BJ (cell line): Measurements from ENCODE around the gene LOXL4. TPM values are rescaled to one million over a fixed set of nuclear protein-coding genes. Genes with fewer than 3 reads are reported as not detected.
"Not testable (repeated sequence)": the region's sequence is repeated elsewhere in the genome, so short reads cannot be mapped to it uniquely, and the experiment has no call there.

Source experiments
- CTCF ChIA-PET: fragments of 350-600 bp; formaldehyde crosslinking; extraction: SDS; loops from one replicate; lab custom pipeline; 2021; ENCODE audit warnings: antibody characterized with exemption, inconsistent platforms; lab: Yijun Ruan, JAX
- POLR2A ChIA-PET: fragments of 300-600 bp; sonication (Branson Sonifier 250); formaldehyde crosslinking; extraction: SDS; loops from one replicate; lab custom pipeline; 2021; ENCODE audit warnings: antibody characterized with exemption; lab: Charles Lee
- DNase-seq: peaks from one replicate; pipeline ENCODE4 v3.0.0-alpha.2; 2011; ENCODE audit warnings: low read depth
- H3K27me3 ChIP-seq: 2 replicates; pipeline ENCODE4 v1.6.0; 2011; ENCODE audit warnings: low read length; ENCODE audit not compliant: control insufficient read depth, insufficient read depth
- H3K36me3 ChIP-seq: 2 replicates; pipeline ENCODE4 v1.5.1; 2011; ENCODE audit warnings: low read length; ENCODE audit not compliant: control insufficient read depth, insufficient read depth
- H3K4me3 ChIP-seq: 2 replicates; pipeline ENCODE4 v1.5.1; 2011; ENCODE audit warnings: low read depth, mild to moderate bottlenecking, control low read depth, low read length
- CTCF ChIP-seq: IDR thresholded peaks from 2 replicates; pipeline ENCODE4 v1.5.1; 2011; ENCODE audit warnings: low read depth, mild to moderate bottlenecking, control low read depth, inconsistent platforms, low read length, moderate library complexity; ENCODE audit not compliant: insufficient read depth
- polyA plus RNA-seq: library from polyadenylated mRNA; depleted of rRNA; stranded (reverse); fragments of >200 nt; gene quantifications from 2 replicates; pipeline ENCODE4 v1.2.3, GENCODE V29; 2011

The LOXL4 gene
- polyA plus RNA-seq, 1 experiment, result 75.5 TPM

- ChIA-PET POLR2A (no interaction called here), CTCF (no interaction called here)
- no peak for DNase-seq
- no peaks in the 10 kb centered on the region for H3K27me3 ChIP-seq
- H3K36me3 ChIP-seq, result peaks cover 5% of the 10 kb centered on the region; the same call in 1 of the 2 replicates
- H3K4me3 ChIP-seq, result no peak overlapping the region
- TF ChIP-seq CTCF, result no peak
Measured at GRCh38 chr10:98240524-98240923, 27.5 kb downstream of the LOXL4 start.

GRCh38 chr10:98238391-98238790 lies 29.6 kb downstream of the LOXL4 start:
- no peak overlapping the region for H3K4me3 ChIP-seq
- H3K27me3 ChIP-seq, result no peaks in the 10 kb centered on the region
- ChIA-PET CTCF (interaction anchor here (1.4 to 2.2 kb wide), 4 partner anchors 24 to 156 kb away, joined by 5 to 10 read pairs (median 7); no protein-coding TSS in a partner anchor), POLR2A (interaction anchor here (0.7 kb wide), 1 partner anchor 17 kb away, joined by 4 read pairs; no protein-coding TSS in a partner anchor)
- TF ChIP-seq CTCF, result no peak
- no peak for DNase-seq
- peaks cover 3% of the 10 kb centered on the region; the same call in 1 of the 2 replicates for H3K36me3 ChIP-seq

DNA sequence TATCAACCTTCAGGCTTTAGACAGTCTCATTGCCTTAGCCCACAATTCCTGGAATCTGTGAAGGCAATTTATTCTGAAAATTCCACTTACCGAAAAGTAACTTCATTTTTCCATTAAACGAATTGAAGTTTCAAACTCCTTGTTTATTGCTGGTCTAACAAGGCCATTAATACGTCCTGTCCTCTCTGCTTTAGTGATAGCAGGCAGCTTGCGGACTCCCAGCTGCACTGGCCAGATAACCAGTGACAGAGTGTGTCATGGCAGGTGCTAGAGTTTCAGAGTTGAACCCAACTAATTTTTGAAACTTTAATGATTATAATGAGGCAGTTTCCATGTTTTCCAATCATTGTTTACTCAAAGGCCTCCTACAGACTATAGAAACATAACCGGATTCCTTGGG lies 31.1 kb downstream of the LOXL4 start:
- Histone ChIP-seq H3K4me3 (no peak overlapping the region), H3K36me3 (peaks cover 3% of the 10 kb centered on the region; the same call in 1 of the 2 replicates), H3K27me3 (no peaks in the 10 kb centered on the region)
- DNase-seq, result no peak
- no peak for TF ChIP-seq CTCF
- ChIA-PET POLR2A (no interaction called here), CTCF (interaction anchor here (0.6 to 2.1 kb wide), 4 partner anchors 22 to 72 kb away, joined by 3 to 11 read pairs (median 4); no protein-coding TSS in a partner anchor)

GRCh38 chr10:98235846-98236245 lies 32.1 kb downstream of the LOXL4 start:
- ChIA-PET POLR2A (no interaction called here), CTCF (interaction anchor here (0.8 to 2.1 kb wide), 2 partner anchors 73 to 74 kb away, joined by 4 to 11 read pairs; no protein-coding TSS in a partner anchor)
- TF ChIP-seq CTCF, result no peak
- no peak overlapping the region for H3K4me3 ChIP-seq
- H3K27me3 ChIP-seq, result no peaks in the 10 kb centered on the region
- DNase-seq, result no peak
- H3K36me3 ChIP-seq, result peaks cover 3% of the 10 kb centered on the region; the same call in 1 of the 2 replicates

DNA sequence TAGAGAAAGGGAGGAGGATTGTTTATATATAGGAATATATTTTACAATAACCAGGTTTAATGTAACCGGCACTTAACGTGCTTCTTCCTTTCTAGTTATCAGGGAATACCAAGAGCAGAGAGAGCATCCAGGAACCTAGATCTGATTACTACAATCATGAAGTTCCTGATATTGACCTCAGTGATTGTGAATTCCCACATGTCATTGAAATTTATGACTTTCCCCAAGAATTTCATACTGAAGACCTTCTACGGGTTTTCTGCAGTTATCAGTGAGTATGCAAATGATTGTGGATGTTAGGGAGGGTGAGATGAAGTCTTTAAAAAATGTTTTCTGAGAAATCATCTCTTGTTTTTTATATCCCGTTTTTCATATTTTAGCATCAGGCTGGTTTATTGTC lies 36.6 kb downstream of the LOXL4 start:
- Histone ChIP-seq H3K27me3 (no peaks in the 10 kb centered on the region), H3K36me3 (0 out of 2 replicates have a peak, but pooled peaks cover 3% of the 10 kb centered on the region), H3K4me3 (no peak overlapping the region)
- no peak for TF ChIP-seq CTCF
- ChIA-PET CTCF (interaction anchor here (0.8 to 1.8 kb wide), 3 partner anchors 12 to 165 kb away, joined by 3 to 4 read pairs (median 3); no protein-coding TSS in a partner anchor), POLR2A (no interaction called here)
- no peak for DNase-seq

DNA sequence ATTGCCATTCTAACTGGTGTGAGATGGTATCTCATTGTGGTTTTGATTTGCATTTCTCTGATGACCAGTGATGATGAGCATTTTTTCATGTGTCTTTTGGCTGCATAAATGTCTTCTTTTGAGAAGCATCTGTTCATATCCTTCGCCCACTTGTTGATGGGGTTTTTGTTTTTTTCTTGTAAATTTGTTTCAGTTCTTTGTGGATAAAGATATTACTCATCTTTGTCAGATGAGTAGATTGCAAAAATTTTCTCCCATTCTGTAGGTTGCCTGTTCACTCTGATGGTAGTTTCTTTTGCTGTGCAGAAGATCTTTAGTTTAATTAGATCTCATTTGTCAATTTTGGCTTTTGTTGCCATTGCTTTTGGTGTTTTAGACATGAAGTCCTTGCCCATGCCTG lies 39.7 kb downstream of the LOXL4 start:
- POLR2A ChIA-PET, H3K36me3 ChIP-seq, DNase-seq, CTCF ChIA-PET, H3K27me3 ChIP-seq, H3K4me3 ChIP-seq: not testable (repeated sequence)

GRCh38 chr10:98227713-98228112 lies 40.3 kb downstream of the LOXL4 start:
- H3K4me3 ChIP-seq, DNase-seq, H3K36me3 ChIP-seq, H3K27me3 ChIP-seq, POLR2A ChIA-PET, CTCF ChIA-PET: not testable (repeated sequence)
